Neural cell (in vitro differentiated cells): ENCODE measurements around the gene PIBF1. TPM values are rescaled to one million over a fixed set of nuclear protein-coding genes. Genes with fewer than 3 reads are reported as not detected.

Experiments
- H2AFZ ChIP-seq: fragments of 200-600, 300-800 bp; sonication (generic), shearing (Covaris generic); 2 replicates; pipeline ENCODE4 v1.6.0; 2014; ENCODE audit warnings: low read depth, mild to moderate bottlenecking, antibody characterized with exemption, low read length, moderate library complexity
- H3F3A ChIP-seq: fragments of 200-600 bp; shearing (Covaris generic); 2 replicates; pipeline ENCODE4 v1.6.1; 2016; ENCODE audit warnings: mild to moderate bottlenecking, moderate library complexity, mixed read lengths, antibody characterized with exemption, low read length; ENCODE audit not compliant: insufficient read depth, poor library complexity, severe bottlenecking
- H3K27ac ChIP-seq: fragments of 200-600, 300-800 bp; sonication (generic), shearing (Covaris generic); 2 replicates; pipeline ENCODE4 v1.5.1; 2014; ENCODE audit warnings: mild to moderate bottlenecking, low read length, moderate library complexity
- H3K27me3 ChIP-seq: fragments of 300-800, 200-600 bp; sonication (generic), shearing (Covaris generic); 2 replicates; pipeline ENCODE4 v1.6.0; 2014; ENCODE audit warnings: mild to moderate bottlenecking, low read depth, low read length, moderate library complexity; ENCODE audit not compliant: insufficient read depth
- H3K36me3 ChIP-seq: fragments of 300-800, 200-600 bp; sonication (generic), shearing (Covaris generic); 2 replicates; pipeline ENCODE4 v1.5.1; 2014; ENCODE audit warnings: mild to moderate bottlenecking, antibody characterized with exemption, low read length, moderate library complexity; ENCODE audit not compliant: insufficient read depth
- H3K4me2 ChIP-seq: fragments of 300-800, 200-600 bp; sonication (generic), shearing (Covaris generic); 2 replicates; pipeline ENCODE4 v1.6.0; 2014; ENCODE audit warnings: mild to moderate bottlenecking, low read length
- H3K4me3 ChIP-seq: fragments of 300-800, 200-600 bp; sonication (generic), shearing (Covaris generic); 2 replicates; pipeline ENCODE4 v1.5.1; 2014; ENCODE audit warnings: mild to moderate bottlenecking, low read length, moderate library complexity
- H3K79me2 ChIP-seq: fragments of 200-600 bp; shearing (Covaris generic); replicated peaks from 2 replicates; pipeline ENCODE4 v1.6.0; 2014; ENCODE audit warnings: mild to moderate bottlenecking, low read length, moderate library complexity; ENCODE audit not compliant: insufficient read depth
- H3K9ac ChIP-seq: fragments of 300-800, 200-600 bp; sonication (generic), shearing (Covaris generic); 2 replicates; pipeline ENCODE4 v1.6.1; 2016; ENCODE audit warnings: mild to moderate bottlenecking, low read length, mixed read lengths
- H3K9me2 ChIP-seq: fragments of 200-600 bp; shearing (Covaris generic); 2 replicates; pipeline ENCODE4 v1.6.1; 2016; ENCODE audit warnings: mild to moderate bottlenecking, low read length, mixed read lengths; ENCODE audit not compliant: insufficient read depth
- H3K9me3 ChIP-seq: fragments of 200-600, 300-800 bp; sonication (generic), shearing (Covaris generic); 2 replicates; pipeline ENCODE4 v1.6.1; 2016; ENCODE audit warnings: mild to moderate bottlenecking, mixed run types, low read length, moderate library complexity, mixed read lengths
- H4K20me1 ChIP-seq: fragments of 200-600 bp; shearing (Covaris generic); 2 replicates; pipeline ENCODE4 v1.6.1; 2016; ENCODE audit warnings: mild to moderate bottlenecking, mixed run types; ENCODE audit not compliant: insufficient read depth
- CTCF ChIP-seq: fragments of 450-650 bp; IDR thresholded peaks from 2 replicates; pipeline ENCODE4 v1.5.1; 2014; ENCODE audit warnings: antibody characterized with exemption, mild to moderate bottlenecking, moderate library complexity; ENCODE audit not compliant: poor library complexity, severe bottlenecking
- EP300 ChIP-seq: fragments of 450-650 bp; conservative IDR thresholded peaks from 2 replicates; pipeline ENCODE4 v1.6.1; 2014; ENCODE audit warnings: antibody characterized with exemption, mild to moderate bottlenecking, moderate library complexity; ENCODE audit not compliant: poor library complexity, severe bottlenecking
- EZH2 ChIP-seq: fragments of 200-600, 300-800 bp; shearing (Covaris generic), sonication (generic); IDR thresholded peaks from 2 replicates; pipeline ENCODE4 v1.6.1; 2014; ENCODE audit warnings: antibody characterized with exemption, low read length, borderline replicate concordance, mild to moderate bottlenecking; ENCODE audit not compliant: insufficient read depth, poor library complexity, severe bottlenecking
- MXI1 ChIP-seq: fragments of 450-650 bp; conservative IDR thresholded peaks from 2 replicates; pipeline ENCODE4 v1.6.1; 2014; ENCODE audit warnings: antibody characterized with exemption, mild to moderate bottlenecking; ENCODE audit not compliant: poor library complexity, severe bottlenecking
- POLR2AphosphoS5 ChIP-seq: IDR thresholded peaks from 2 replicates; pipeline ENCODE4 v1.6.1; 2012
- RAD21 ChIP-seq: fragments of 450-650 bp; conservative IDR thresholded peaks from 2 replicates; pipeline ENCODE4 v1.6.1; 2014; ENCODE audit warnings: antibody characterized with exemption, mild to moderate bottlenecking, moderate library complexity
- REST ChIP-seq: IDR thresholded peaks from 2 replicates; pipeline ENCODE4 v1.6.1; 2012; ENCODE audit warnings: borderline replicate concordance
- SMC3 ChIP-seq: fragments of 450-650 bp; conservative IDR thresholded peaks from 2 replicates; pipeline ENCODE4 v1.6.1; 2014; ENCODE audit warnings: antibody characterized with exemption, mild to moderate bottlenecking, moderate library complexity; ENCODE audit not compliant: poor library complexity
- TAF1 ChIP-seq: IDR thresholded peaks from 2 replicates; pipeline ENCODE4 v1.6.1; 2012; ENCODE audit warnings: low read depth
- polyA plus RNA-seq: library from polyadenylated mRNA; depleted of rRNA; stranded (reverse); fragments of >200 nt; gene quantifications from 2 replicates; pipeline ENCODE4 v1.2.3, GENCODE V29; 2014

The PIBF1 gene
- polyA plus RNA-seq, 1 donor from 2014 or later = 42.4 TPM

GRCh38 chr13:72998012-72998411 is 216.1 kb downstream of the PIBF1 start:
- TF ChIP-seq MXI1 = no peak
- Histone ChIP-seq H3K4me3 (no peak overlapping the region), H3K4me2 (no peak overlapping the region), H3K36me3 (no peaks in the 10 kb centered on the region), H4K20me1 (no peaks in the 10 kb centered on the region), H3K27me3 (no peaks in the 10 kb centered on the region), H3K79me2 (no peaks in the 10 kb centered on the region), H3K9ac (no peak overlapping the region), H2AFZ (no peak overlapping the region), H3K27ac (no peak overlapping the region), H3F3A (no peaks in the 10 kb centered on the region), H3K9me2 (no peaks in the 10 kb centered on the region), H3K9me3 (no peaks in the 10 kb centered on the region)

GRCh38 chr13:73000027-73000674 is 218.2 kb downstream of the PIBF1 start:
- H3F3A ChIP-seq = no peaks in the 10 kb centered on the region
- H3K27me3 ChIP-seq = no peaks in the 10 kb centered on the region
- no peak overlapping the region for H3K4me3 ChIP-seq
- no peaks in the 10 kb centered on the region for H3K9me3 ChIP-seq
- TF ChIP-seq CTCF (no peak), SMC3 (no peak), EZH2 (no peak), TAF1 (no peak), EP300 (no peak), POLR2AphosphoS5 (no peak), MXI1 (no peak), RAD21 (no peak), REST (no peak)
- H3K4me2 ChIP-seq = no peak overlapping the region
- H3K27ac ChIP-seq = no peak overlapping the region
- H2AFZ ChIP-seq = no peak overlapping the region
- H3K9me2 ChIP-seq = no peaks in the 10 kb centered on the region
- H4K20me1 ChIP-seq = no peaks in the 10 kb centered on the region
- H3K9ac ChIP-seq = no peak overlapping the region
- no peaks in the 10 kb centered on the region for H3K36me3 ChIP-seq
- H3K79me2 ChIP-seq = no peaks in the 10 kb centered on the region

GRCh38 chr13:73001971-73002370 is 220.0 kb downstream of the PIBF1 start:
- TF ChIP-seq EZH2 = no peak
- no peak for TF ChIP-seq EP300
- TF ChIP-seq SMC3 = no peak
- no peak for TF ChIP-seq POLR2AphosphoS5
- TF ChIP-seq RAD21 = no peak
- no peak for TF ChIP-seq TAF1
- no peak for TF ChIP-seq MXI1
- TF ChIP-seq REST = no peak
- TF ChIP-seq CTCF = no peak
- no peak overlapping the region for H3K4me2 ChIP-seq
- no peaks in the 10 kb centered on the region for H3K9me3 ChIP-seq
- no peaks in the 10 kb centered on the region for H3K27me3 ChIP-seq
- no peaks in the 10 kb centered on the region for H3F3A ChIP-seq
- no peak overlapping the region for H2AFZ ChIP-seq
- H3K79me2 ChIP-seq = no peaks in the 10 kb centered on the region
- H3K9ac ChIP-seq = no peak overlapping the region
- H3K27ac ChIP-seq = no peak overlapping the region
- H3K4me3 ChIP-seq = no peak overlapping the region
- no peaks in the 10 kb centered on the region for H4K20me1 ChIP-seq
- no peaks in the 10 kb centered on the region for H3K36me3 ChIP-seq
- H3K9me2 ChIP-seq = no peaks in the 10 kb centered on the region
